Measurements from ENCODE around the gene IQGAP2.

Gene IQGAP2

GRCh38 chr5:76483433-76483832, 80.3 kb downstream of the IQGAP2 start:
- no peak overlapping the region for H3K27ac ChIP-seq (ENCODE audit: low read depth, low read length)
- no peak overlapping the region for H3K4me2 ChIP-seq (ENCODE audit: low read length)
- H3K27me3 ChIP-seq (ENCODE audit: control insufficient read depth, low read length), result no peaks in the 10 kb centered on the region
- no peaks in the 10 kb centered on the region for H4K20me1 ChIP-seq (ENCODE audit: control insufficient read depth, insufficient read depth, low read depth, low read length)
- H3K9me2 ChIP-seq (replicated peaks; ENCODE audit: control insufficient read depth, low read length), result no peaks in the 10 kb centered on the region
- TF ChIP-seq CTCF (IDR thresholded peaks at IDR 0.05; ENCODE audit: low read depth, low read length, poor library complexity, severe bottlenecking) (no peak), EZH2phosphoT487 (IDR thresholded peaks at IDR 0.05; ENCODE audit: borderline replicate concordance, low read length) (no peak)
- H3K9me3 ChIP-seq (ENCODE audit: control insufficient read depth, insufficient read depth, low read length), result no peaks in the 10 kb centered on the region
- no peaks in the 10 kb centered on the region for H3F3A ChIP-seq (ENCODE audit: control insufficient read depth, insufficient read depth)
- peaks cover 9% of the 10 kb centered on the region for H3K79me2 ChIP-seq (ENCODE audit: control insufficient read depth, low read length)
- no peaks in the 10 kb centered on the region for H3K4me1 ChIP-seq (ENCODE audit: control insufficient read depth, low read length)
- H3K4me3 ChIP-seq (ENCODE audit: low read length), result no peak overlapping the region
- no peaks in the 10 kb centered on the region for H3K36me3 ChIP-seq (ENCODE audit: control insufficient read depth, low read length)

DNA sequence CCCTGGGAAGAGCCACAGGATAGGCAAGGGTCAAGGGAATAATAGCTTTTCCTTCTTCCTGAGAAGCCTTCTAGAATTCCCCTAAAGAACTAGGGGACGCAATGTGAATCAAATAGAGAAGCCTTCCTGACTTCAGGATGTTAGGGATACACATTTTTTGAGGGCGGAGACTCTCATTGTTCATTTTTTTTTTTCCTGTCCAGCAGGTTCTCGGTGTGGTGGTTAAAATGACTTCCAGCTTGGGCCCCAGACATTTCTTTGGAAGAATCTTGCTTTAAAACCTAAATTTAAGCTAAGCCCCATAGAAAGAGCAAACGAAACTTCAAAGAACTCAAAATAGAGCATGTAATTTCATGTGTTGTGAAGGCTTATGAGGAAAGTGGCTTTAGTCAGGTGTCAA, 80.8 kb downstream of the IQGAP2 start:
- H3K27me3 ChIP-seq (ENCODE audit: control insufficient read depth, low read length), result no peaks in the 10 kb centered on the region
- no peaks in the 10 kb centered on the region for H3F3A ChIP-seq (ENCODE audit: control insufficient read depth, insufficient read depth)
- no peak overlapping the region for H3K4me3 ChIP-seq (ENCODE audit: low read length)
- no peaks in the 10 kb centered on the region for H4K20me1 ChIP-seq (ENCODE audit: control insufficient read depth, insufficient read depth, low read depth, low read length)
- no peaks in the 10 kb centered on the region for H3K4me1 ChIP-seq (ENCODE audit: control insufficient read depth, low read length)
- H3K79me2 ChIP-seq (ENCODE audit: control insufficient read depth, low read length), result peaks cover 9% of the 10 kb centered on the region; the same call in 1 of the 2 replicates
- H3K9me2 ChIP-seq (replicated peaks; ENCODE audit: control insufficient read depth, low read length), result no peaks in the 10 kb centered on the region
- H3K27ac ChIP-seq (ENCODE audit: low read depth, low read length), result no peak overlapping the region
- H3K4me2 ChIP-seq (ENCODE audit: low read length), result no peak overlapping the region
- TF ChIP-seq EZH2phosphoT487 (IDR thresholded peaks at IDR 0.05; ENCODE audit: borderline replicate concordance, low read length), result no peak
- no peak for TF ChIP-seq CTCF (IDR thresholded peaks at IDR 0.05; ENCODE audit: low read depth, low read length, poor library complexity, severe bottlenecking)
- no peaks in the 10 kb centered on the region for H3K9me3 ChIP-seq (ENCODE audit: control insufficient read depth, insufficient read depth, low read length)
- no peaks in the 10 kb centered on the region for H3K36me3 ChIP-seq (ENCODE audit: control insufficient read depth, low read length)

DNA sequence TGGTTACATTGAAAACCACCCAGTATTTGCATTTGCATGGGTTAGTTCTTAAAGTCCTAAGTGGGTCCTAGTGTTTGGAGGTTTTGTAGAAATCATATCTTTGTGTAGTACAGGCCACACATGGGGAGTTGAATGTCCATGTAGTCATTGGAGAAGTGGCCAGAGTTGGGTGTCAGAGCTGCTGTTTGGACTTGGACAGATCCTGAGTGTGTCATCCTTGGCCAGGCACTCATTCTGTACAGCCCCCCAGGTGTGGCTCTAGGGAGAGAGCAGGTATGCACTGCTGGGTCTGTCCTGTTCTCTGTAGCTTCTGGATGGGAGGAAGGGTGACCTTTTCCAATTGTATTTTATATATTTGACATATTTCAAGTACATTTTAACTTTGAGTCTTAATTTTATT, 82.4 kb downstream of the IQGAP2 start:
- H3K27me3 ChIP-seq (ENCODE audit: control insufficient read depth, low read length), result no peaks in the 10 kb centered on the region
- no peaks in the 10 kb centered on the region for H3F3A ChIP-seq (ENCODE audit: control insufficient read depth, insufficient read depth)
- H3K9me2 ChIP-seq (replicated peaks; ENCODE audit: control insufficient read depth, low read length), result no peaks in the 10 kb centered on the region
- no peaks in the 10 kb centered on the region for H4K20me1 ChIP-seq (ENCODE audit: control insufficient read depth, insufficient read depth, low read depth, low read length)
- no peaks in the 10 kb centered on the region for H3K36me3 ChIP-seq (ENCODE audit: control insufficient read depth, low read length)
- TF ChIP-seq CTCF (IDR thresholded peaks at IDR 0.05; ENCODE audit: low read depth, low read length, poor library complexity, severe bottlenecking), result no peak
- H3K9me3 ChIP-seq (ENCODE audit: control insufficient read depth, insufficient read depth, low read length), result no peaks in the 10 kb centered on the region
- no peak overlapping the region for H3K27ac ChIP-seq (ENCODE audit: low read depth, low read length)
- H3K4me3 ChIP-seq (ENCODE audit: low read length), result no peak overlapping the region
- H3K4me2 ChIP-seq (ENCODE audit: low read length), result no peak overlapping the region
- H3K79me2 ChIP-seq (ENCODE audit: control insufficient read depth, low read length), result 0 out of 2 replicates have a peak, but pooled peaks cover 3% of the 10 kb centered on the region
- no peaks in the 10 kb centered on the region for H3K4me1 ChIP-seq (ENCODE audit: control insufficient read depth, low read length)

DNA sequence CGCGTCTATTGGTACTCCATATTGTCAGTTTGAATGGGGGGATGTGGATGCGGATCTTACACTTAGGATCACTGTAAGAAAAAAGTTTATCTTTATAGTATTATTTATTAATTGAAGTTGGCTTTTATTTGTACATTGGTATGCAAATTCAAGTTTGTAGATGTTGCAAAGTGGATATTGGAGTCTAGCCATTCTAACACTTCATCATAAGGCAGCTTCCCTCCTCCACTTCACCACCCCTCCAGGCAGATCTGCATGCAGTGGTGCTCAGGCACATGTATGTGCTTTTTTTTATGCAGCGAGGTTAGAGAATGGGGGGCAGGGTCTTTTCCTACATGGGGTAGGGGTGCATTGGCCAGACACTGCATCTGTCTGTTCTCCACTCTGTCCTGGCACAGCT, 84.3 kb downstream of the IQGAP2 start:
- no peaks in the 10 kb centered on the region for H3K36me3 ChIP-seq (ENCODE audit: control insufficient read depth, low read length)
- TF ChIP-seq EZH2phosphoT487 (IDR thresholded peaks at IDR 0.05; ENCODE audit: borderline replicate concordance, low read length) (no peak), CTCF (IDR thresholded peaks at IDR 0.05; ENCODE audit: low read depth, low read length, poor library complexity, severe bottlenecking) (no peak)
- no peaks in the 10 kb centered on the region for H3K9me2 ChIP-seq (replicated peaks; ENCODE audit: control insufficient read depth, low read length)
- no peaks in the 10 kb centered on the region for H3K9me3 ChIP-seq (ENCODE audit: control insufficient read depth, insufficient read depth, low read length)
- H4K20me1 ChIP-seq (ENCODE audit: control insufficient read depth, insufficient read depth, low read depth, low read length), result no peaks in the 10 kb centered on the region
- H3K79me2 ChIP-seq (ENCODE audit: control insufficient read depth, low read length), result peaks cover 11% of the 10 kb centered on the region
- H3K4me2 ChIP-seq (ENCODE audit: low read length), result no peak overlapping the region
- H3K27ac ChIP-seq (ENCODE audit: low read depth, low read length), result no peak overlapping the region
- no peaks in the 10 kb centered on the region for H3K4me1 ChIP-seq (ENCODE audit: control insufficient read depth, low read length)
- H3F3A ChIP-seq (ENCODE audit: control insufficient read depth, insufficient read depth), result no peaks in the 10 kb centered on the region
- H3K4me3 ChIP-seq (ENCODE audit: low read length), result no peak overlapping the region
- no peaks in the 10 kb centered on the region for H3K27me3 ChIP-seq (ENCODE audit: control insufficient read depth, low read length)

Data from DOHH2 (cell line).